ENCODE measurements around the gene CTXN2. TPM values are rescaled to one million over a fixed set of nuclear protein-coding genes. Genes with fewer than 3 reads are reported as not detected.

Gene CTXN2
- total RNA-seq, result not detected

- no peak within 1 kb of the TSS for H3K4me3 ChIP-seq
Measured at GRCh38 chr15:48191574-48192225, at the start of gene CTXN2. Gene CTXN2 (plus strand): TSS chr15:48191665. CDS start chr15:48201301, 9,636 bp downstream.

GRCh38 chr15:48143856-48144255 lies 47.6 kb upstream of the CTXN2 start:
- peak; percentile 66 for ATAC-seq
- Histone ChIP-seq H3K27me3 (no peaks in the 10 kb centered on the region), H3K4me1 (peaks cover 11 to 69% (median 13%) of the 10 kb centered on the region in 3 donors), H3K4me3 (no peak overlapping the region), H3K27ac (peak overlapping the region in 3 of 4 donors; percentile 14 to 73 (median 63)), H3K36me3 (peaks cover 0 to 8% of the 10 kb centered on the region in 2 donors), H3K9me3 (no peaks in the 10 kb centered on the region)
- TF ChIP-seq POLR2A (IDR thresholded peaks at IDR 0.05), result no peak
- no peak for TF ChIP-seq CTCF (IDR thresholded peaks at IDR 0.05)
- no peak for TF ChIP-seq EP300 (IDR thresholded peaks at IDR 0.05)
- peak; percentile 71 for TF ChIP-seq POLR2AphosphoS5 (IDR thresholded peaks at IDR 0.05)
- WGBS, 2 donors (ENCODE audit: low coverage in 1 of 2), result 23 to 47% methylated on average over 1 of the region's 1 CpG

More at GRCh38 chr15:48191574-48192225, at the start of gene CTXN2:
- TF ChIP-seq EP300 (IDR thresholded peaks at IDR 0.05) (no peak), POLR2A (IDR thresholded peaks at IDR 0.05) (no peak), CTCF (IDR thresholded peaks at IDR 0.05) (no peak), POLR2AphosphoS5 (IDR thresholded peaks at IDR 0.05) (no peak)
- no peaks in the 10 kb centered on the region for H3K4me1 ChIP-seq
- no peaks in the 10 kb centered on the region for H3K36me3 ChIP-seq
- ATAC-seq, result no peak
- WGBS, 2 donors (ENCODE audit: low coverage in 1 of 2), result 10 to 15% methylated on average over 7 to 14 of the region's 31 CpGs
- peaks cover 24% of the 10 kb centered on the region for H3K27me3 ChIP-seq
- H3K9me3 ChIP-seq, result no peaks in the 10 kb centered on the region
- no peak within 1 kb of the TSS for H3K27ac ChIP-seq

GRCh38 chr15:48144889-48145288 lies 46.6 kb upstream of the CTXN2 start:
- Histone ChIP-seq H3K4me3 (no peak overlapping the region), H3K4me1 (peaks cover 11 to 63% (median 13%) of the 10 kb centered on the region in 3 donors), H3K27me3 (no peaks in the 10 kb centered on the region), H3K9me3 (no peaks in the 10 kb centered on the region), H3K27ac (peak overlapping the region; percentile 3 to 73 (median 38)), H3K36me3 (peaks cover 2 to 13% of the 10 kb centered on the region in 2 donors)
- TF ChIP-seq EP300 (IDR thresholded peaks at IDR 0.05) (no peak), POLR2AphosphoS5 (IDR thresholded peaks at IDR 0.05) (no peak), CTCF (IDR thresholded peaks at IDR 0.05) (no peak), POLR2A (IDR thresholded peaks at IDR 0.05) (no peak)
- WGBS, 2 donors (ENCODE audit: low coverage in 1 of 2), result 9 to 65% methylated on average over 1 of the region's 1 CpG
- ATAC-seq, result no peak

- peak overlapping the region in 1 of 4 donors; percentile 73 for H3K27ac ChIP-seq
- no peak for ATAC-seq
Measured at GRCh38 chr15:48145923-48146322, 45.5 kb upstream of the CTXN2 start.

More at GRCh38 chr15:48145923-48146322, 45.5 kb upstream of the CTXN2 start:
- no peaks in the 10 kb centered on the region for H3K27me3 ChIP-seq
- H3K36me3 ChIP-seq, result peaks cover 2 to 20% of the 10 kb centered on the region in 2 donors
- H3K4me1 ChIP-seq, result peaks cover 11 to 52% (median 13%) of the 10 kb centered on the region in 3 donors
- no peak overlapping the region for H3K4me3 ChIP-seq
- no peak for TF ChIP-seq POLR2A (IDR thresholded peaks at IDR 0.05)
- no peak for TF ChIP-seq EP300 (IDR thresholded peaks at IDR 0.05)
- TF ChIP-seq POLR2AphosphoS5 (IDR thresholded peaks at IDR 0.05), result no peak
- no peak for TF ChIP-seq CTCF (IDR thresholded peaks at IDR 0.05)
- H3K9me3 ChIP-seq, result no peaks in the 10 kb centered on the region
